ENCODE measurements around the gene AGAP1.

Gene AGAP1

GRCh38 chr2:235904585-235904931 is 410.7 kb downstream of the AGAP1 start:
- no peak overlapping the region for H3K27ac ChIP-seq
- no peak for TF ChIP-seq CTCF (conservative IDR thresholded peaks at IDR 0.05)

- H3K27ac ChIP-seq: no peak overlapping the region
- TF ChIP-seq CTCF (conservative IDR thresholded peaks at IDR 0.05): no peak
Observed at GRCh38 chr2:235908826-235909225, 415.0 kb downstream of the AGAP1 start.

GRCh38 chr2:235909358-235909757 is 415.5 kb downstream of the AGAP1 start:
- no peak overlapping the region for H3K27ac ChIP-seq
- TF ChIP-seq CTCF (conservative IDR thresholded peaks at IDR 0.05): no peak

GRCh38 chr2:235910067-235910466 is 416.2 kb downstream of the AGAP1 start:
- no peak for TF ChIP-seq CTCF (conservative IDR thresholded peaks at IDR 0.05)
- H3K27ac ChIP-seq: no peak overlapping the region

GRCh38 chr2:235911125-235911524 is 417.3 kb downstream of the AGAP1 start:
- TF ChIP-seq CTCF (conservative IDR thresholded peaks at IDR 0.05): no peak
- no peak overlapping the region for H3K27ac ChIP-seq

- no peak for TF ChIP-seq CTCF (conservative IDR thresholded peaks at IDR 0.05)
- H3K27ac ChIP-seq: no peak overlapping the region
Observed at GRCh38 chr2:235911633-235912233, 417.9 kb downstream of the AGAP1 start.

GRCh38 chr2:235914756-235915155 is 420.9 kb downstream of the AGAP1 start:
- no peak overlapping the region for H3K27ac ChIP-seq
- TF ChIP-seq CTCF (conservative IDR thresholded peaks at IDR 0.05): no peak

Data from VCaP (cell line).